Natural killer cell (primary cell): ENCODE data around the gene UTP14A. TPM values are rescaled to one million over a fixed set of nuclear protein-coding genes. Genes with fewer than 3 reads are reported as not detected.

Experiments
- ATAC-seq, 3 donors: fragments of 150-1000 bp in 2 of 3; fragments of 200-7000 bp in 1 of 3; cut with Tn5 transposase; 1 replicate in 1 of 3; 2 replicates in 2 of 3; pipeline ENCODE4 v1.10.0; 2021; ENCODE audit warnings: mild to moderate bottlenecking in 2 of 3, moderate library complexity in 2 of 3
- DNase-seq, 2 donors: peaks; one replicate each; pipeline versions ENCODE4 v3.0.0 to v3.0.0-alpha.2; 2013 to 2021; ENCODE audit warnings: mixed read lengths in 1 of 2
- H3K27ac ChIP-seq: one replicate; pipeline ENCODE4 v1.5.1; 2013; ENCODE audit warnings: mild to moderate bottlenecking, low read length
- H3K27me3 ChIP-seq: one replicate; pipeline ENCODE4 v1.6.1; 2013; ENCODE audit warnings: low read length; ENCODE audit not compliant: control insufficient read depth, insufficient read depth
- H3K36me3 ChIP-seq: one replicate; pipeline ENCODE4 v1.6.1; 2013; ENCODE audit warnings: low read length; ENCODE audit not compliant: control insufficient read depth, insufficient read depth
- H3K4me1 ChIP-seq: one replicate; pipeline ENCODE4 v1.6.1; 2013; ENCODE audit warnings: low read length; ENCODE audit not compliant: control insufficient read depth, insufficient read depth
- H3K4me3 ChIP-seq: one replicate; pipeline ENCODE4 v1.5.1; 2013; ENCODE audit warnings: low read length
- H3K9me3 ChIP-seq: one replicate; pipeline ENCODE4 v1.6.1; 2013; ENCODE audit warnings: low read length; ENCODE audit not compliant: control insufficient read depth, insufficient read depth
- H3K27ac Mint-ChIP-seq, 2 donors: one replicate each; pipeline ENCODE4 v1.8.0; 2022; ENCODE audit warnings: mild to moderate bottlenecking in 2 of 2, mixed read lengths in 2 of 2, moderate library complexity in 1 of 2
- H3K27me3 Mint-ChIP-seq, 2 donors: one replicate each; pipeline ENCODE4 v1.8.0; 2022; ENCODE audit warnings: low read depth in 2 of 2, mixed read lengths in 2 of 2
- H3K36me3 Mint-ChIP-seq: one replicate; pipeline ENCODE4 v1.8.0; 2022; ENCODE audit warnings: mixed read lengths
- H3K4me1 Mint-ChIP-seq, 2 donors: one replicate each; pipeline ENCODE4 v1.8.0; 2022; ENCODE audit warnings: mixed read lengths in 2 of 2
- H3K4me3 Mint-ChIP-seq: one replicate; pipeline ENCODE4 v1.8.0; 2022; ENCODE audit warnings: mild to moderate bottlenecking, moderate library complexity, mixed read lengths
- H3K9me3 Mint-ChIP-seq, 2 donors: one replicate each; pipeline ENCODE4 v1.8.0; 2022; ENCODE audit warnings: mixed read lengths in 2 of 2
- WGBS: methylation state at CpG from one replicate; pipeline ENCODE4 v1.1.7; 2013; ENCODE audit warnings: missing lambda C conversion rate; ENCODE audit not compliant: insufficient coverage; 5-methylcytosine and 5-hydroxymethylcytosine counted together
- intact Hi-C: fragments of 100-400 bp; cut with micrococcal nuclease; formaldehyde crosslinking; loops from one replicate; pipeline ENCODE4 v1.14.2; 2022
- total RNA-seq, 4 donors: library from RNA; stranded (reverse); fragments of 120-200 nt in 1 of 4; gene quantifications; one replicate each; pipeline versions ENCODE4 v1.2.3 to v1.2.4, GENCODE V29; 2013 to 2022
- TF ChIP-seq, protein P1 (sequence below): fragments of 200-600 bp; IDR thresholded peaks from one replicate; pipeline ENCODE4 v1.8.0; 2022; ENCODE audit warnings: antibody characterized with exemption

UTP14A gene
- total RNA-seq, 3 donors from 2014 or later (not counting 1 experiment from before 2014, with no cell fraction given): 9.5 to 11.6 (median 11.0) TPM

DNA sequence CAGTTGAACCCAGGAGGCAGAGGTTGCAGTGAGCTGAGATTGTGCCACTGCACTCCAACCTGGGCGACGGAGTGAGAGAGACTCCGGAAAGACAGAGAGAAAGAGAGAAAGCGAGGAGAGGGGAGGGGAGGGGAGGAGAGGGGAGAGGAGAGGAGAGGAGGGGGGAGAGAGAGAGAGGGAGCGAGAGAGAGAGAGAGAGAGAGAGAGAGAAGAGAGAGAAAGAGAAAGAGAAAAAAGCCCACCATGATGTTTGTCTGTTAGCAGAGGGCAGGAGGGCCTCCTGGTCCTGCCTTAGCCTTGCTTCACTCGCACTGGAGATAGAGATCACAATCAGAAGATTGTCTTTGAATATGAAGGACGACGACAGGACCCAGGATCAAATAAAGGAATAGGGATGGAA is 57.8 kb downstream of the UTP14A start:
- H3K27ac ChIP-seq: no peak overlapping the region
- Mint-ChIP-seq H3K9me3 (no peaks in the 10 kb centered on the region), H3K27ac (no peak overlapping the region), H3K36me3 (no peaks in the 10 kb centered on the region), H3K4me3 (no peak overlapping the region), H3K4me1 (peaks cover 9 to 14% of the 10 kb centered on the region in 2 donors), H3K27me3 (no peaks in the 10 kb centered on the region)
- WGBS: 100% methylated on average over 6 of the region's 8 CpGs
- H3K4me3 ChIP-seq: no peak overlapping the region
- peaks cover 21% of the 10 kb centered on the region for H3K4me1 ChIP-seq
- no peaks in the 10 kb centered on the region for H3K27me3 ChIP-seq
- no peaks in the 10 kb centered on the region for H3K36me3 ChIP-seq
- intact Hi-C loops: no loop called here
- H3K9me3 ChIP-seq: no peaks in the 10 kb centered on the region
- TF ChIP-seq, protein P1, sequence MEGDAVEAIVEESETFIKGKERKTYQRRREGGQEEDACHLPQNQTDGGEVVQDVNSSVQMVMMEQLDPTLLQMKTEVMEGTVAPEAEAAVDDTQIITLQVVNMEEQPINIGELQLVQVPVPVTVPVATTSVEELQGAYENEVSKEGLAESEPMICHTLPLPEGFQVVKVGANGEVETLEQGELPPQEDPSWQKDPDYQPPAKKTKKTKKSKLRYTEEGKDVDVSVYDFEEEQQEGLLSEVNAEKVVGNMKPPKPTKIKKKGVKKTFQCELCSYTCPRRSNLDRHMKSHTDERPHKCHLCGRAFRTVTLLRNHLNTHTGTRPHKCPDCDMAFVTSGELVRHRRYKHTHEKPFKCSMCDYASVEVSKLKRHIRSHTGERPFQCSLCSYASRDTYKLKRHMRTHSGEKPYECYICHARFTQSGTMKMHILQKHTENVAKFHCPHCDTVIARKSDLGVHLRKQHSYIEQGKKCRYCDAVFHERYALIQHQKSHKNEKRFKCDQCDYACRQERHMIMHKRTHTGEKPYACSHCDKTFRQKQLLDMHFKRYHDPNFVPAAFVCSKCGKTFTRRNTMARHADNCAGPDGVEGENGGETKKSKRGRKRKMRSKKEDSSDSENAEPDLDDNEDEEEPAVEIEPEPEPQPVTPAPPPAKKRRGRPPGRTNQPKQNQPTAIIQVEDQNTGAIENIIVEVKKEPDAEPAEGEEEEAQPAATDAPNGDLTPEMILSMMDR: no peak
- ATAC-seq: no peak
- no peak for DNase-seq

DNA sequence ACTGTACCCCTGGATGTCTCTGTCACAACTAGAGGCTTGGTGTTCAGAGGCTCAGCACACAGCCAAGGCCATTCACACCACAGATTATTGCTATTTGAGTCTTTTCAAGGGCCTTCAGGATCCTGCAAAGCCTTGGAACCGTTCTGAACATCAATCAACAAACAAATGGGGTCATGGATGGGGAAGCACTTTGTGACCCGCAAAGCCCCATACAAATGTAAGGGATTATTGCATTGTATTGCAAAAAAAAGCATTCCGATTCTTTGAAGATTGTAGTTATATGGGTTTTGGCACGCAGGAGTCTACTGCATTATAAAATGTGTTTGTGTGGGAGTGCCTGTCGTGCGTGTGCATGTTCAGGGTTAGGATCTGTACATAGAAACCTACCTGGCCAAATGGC is 59.2 kb downstream of the UTP14A start:
- no peaks in the 10 kb centered on the region for H3K27me3 Mint-ChIP-seq
- H3K9me3 Mint-ChIP-seq: no peaks in the 10 kb centered on the region

DNA sequence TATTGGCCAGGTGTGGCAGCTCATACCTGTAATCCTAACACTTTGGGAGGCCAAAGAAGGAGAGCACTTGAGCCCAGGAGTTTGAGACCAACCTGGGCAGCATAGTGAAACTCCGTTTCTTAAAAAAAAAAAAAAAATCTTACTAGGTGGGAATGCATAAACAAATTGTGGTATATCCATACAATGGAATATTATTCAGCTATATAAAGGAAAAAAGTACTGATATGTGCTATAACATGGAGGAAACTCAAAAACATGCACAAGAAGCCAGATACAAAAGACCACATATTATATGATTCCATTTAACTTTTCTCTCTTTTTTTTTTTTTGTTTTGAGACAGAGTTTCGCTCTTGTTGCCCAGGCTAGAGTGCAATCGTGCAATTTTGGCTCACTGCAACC is 63.0 kb downstream of the UTP14A start:
- ATAC-seq (no peak), DNase-seq (no peak)
- H3K27me3 Mint-ChIP-seq: peaks cover 2 to 6% of the 10 kb centered on the region in 2 donors
- Histone ChIP-seq H3K27ac (no peak overlapping the region), H3K4me1 (no peaks in the 10 kb centered on the region), H3K36me3 (no peaks in the 10 kb centered on the region), H3K27me3 (no peaks in the 10 kb centered on the region), H3K4me3 (no peak overlapping the region), H3K9me3 (no peaks in the 10 kb centered on the region)
- TF ChIP-seq, protein P1: no peak
- no peaks in the 10 kb centered on the region for H3K36me3 Mint-ChIP-seq
- intact Hi-C loops: no loop called here
- no peak overlapping the region for H3K27ac Mint-ChIP-seq
- WGBS: no CpG with 5 or more reads among the region's 3 CpGs
- no peaks in the 10 kb centered on the region for H3K9me3 Mint-ChIP-seq
- no peaks in the 10 kb centered on the region for H3K4me1 Mint-ChIP-seq
- no peak overlapping the region for H3K4me3 Mint-ChIP-seq

More for the DNA sequence above, 59.2 kb downstream of the UTP14A start:
- TF ChIP-seq, protein P1: no peak
- peaks cover 8 to 10% of the 10 kb centered on the region in 2 donors for H3K4me1 Mint-ChIP-seq
- intact Hi-C loops: no loop called here
- no peak overlapping the region for H3K27ac ChIP-seq
- ATAC-seq (no peak), DNase-seq (no peak)
- H3K9me3 ChIP-seq: no peaks in the 10 kb centered on the region
- no peak overlapping the region for H3K4me3 Mint-ChIP-seq
- H3K4me3 ChIP-seq: no peak overlapping the region
- peaks cover 21% of the 10 kb centered on the region for H3K4me1 ChIP-seq
- no peaks in the 10 kb centered on the region for H3K36me3 Mint-ChIP-seq
- 90% methylated on average over 5 of the region's 6 CpGs for WGBS
- no peaks in the 10 kb centered on the region for H3K36me3 ChIP-seq
- H3K27ac Mint-ChIP-seq: no peak overlapping the region
- H3K27me3 ChIP-seq: no peaks in the 10 kb centered on the region

DNA sequence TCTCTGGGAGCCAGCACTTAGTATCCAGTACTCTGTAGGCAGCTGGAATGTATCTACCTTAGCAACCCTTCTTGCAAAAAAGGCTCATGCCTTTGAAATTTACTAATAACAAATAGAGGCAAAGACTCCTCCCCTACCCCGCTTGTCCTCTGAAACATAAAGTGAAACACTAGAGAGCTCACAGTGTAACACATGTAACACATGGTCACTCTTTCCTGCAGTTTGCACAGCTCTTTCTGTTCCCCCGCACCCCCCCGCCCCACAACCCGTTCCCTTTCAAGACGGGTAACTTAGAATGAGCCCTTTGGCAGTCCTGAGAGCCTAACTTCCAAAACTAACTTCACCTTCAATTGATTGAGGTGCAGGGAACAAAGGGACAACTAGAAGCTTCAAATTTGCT is 70.5 kb downstream of the UTP14A start:
- H3K27me3 Mint-ChIP-seq: peaks cover 7 to 10% of the 10 kb centered on the region in 2 donors

More for the DNA sequence above, 70.5 kb downstream of the UTP14A start:
- Mint-ChIP-seq H3K27ac (no peak overlapping the region), H3K36me3 (no peaks in the 10 kb centered on the region), H3K4me3 (no peak overlapping the region), H3K9me3 (no peaks in the 10 kb centered on the region), H3K4me1 (peaks cover 0 to 9% of the 10 kb centered on the region in 2 donors)
- H3K4me1 ChIP-seq: peaks cover 12% of the 10 kb centered on the region
- no peak overlapping the region for H3K4me3 ChIP-seq
- 46% methylated on average over 2 of the region's 5 CpGs for WGBS
- no peaks in the 10 kb centered on the region for H3K9me3 ChIP-seq
- intact Hi-C loops: no loop called here
- no peaks in the 10 kb centered on the region for H3K36me3 ChIP-seq
- no peak for DNase-seq
- H3K27ac ChIP-seq: no peak overlapping the region
- ATAC-seq: no peak
- H3K27me3 ChIP-seq: no peaks in the 10 kb centered on the region
- TF ChIP-seq, protein P1: no peak
